IMR-90 (cell line): Measurements from ENCODE around the gene ZMIZ2. TPM values are rescaled to one million over a fixed set of nuclear protein-coding genes. Genes with fewer than 3 reads are reported as not detected.

Source experiments
- ATAC-seq: fragments of 200-7000 bp; cut with Tn5 transposase; 2 replicates; pipeline ENCODE4 v1.9.1; 2020; ENCODE audit warnings: low read depth, mild to moderate bottlenecking, moderate library complexity
- BruUV-seq: library from RNA; stranded (reverse); fragments of 400-500 nt; replicated peaks from 2 replicates; lab custom pipeline; 2021; lab: Mats Ljungman, UMichigan
- CTCF ChIA-PET: fragments of 300-600 bp; formaldehyde crosslinking; extraction: SDS; loops from one replicate; lab custom pipeline; 2021; ENCODE audit warnings: antibody characterized with exemption; lab: Yijun Ruan, JAX
- POLR2A ChIA-PET: fragments of 300-600 bp; sonication (Branson Sonifier 250); formaldehyde crosslinking; loops from one replicate; lab custom pipeline; 2022; ENCODE audit warnings: antibody characterized with exemption; ENCODE audit not compliant: unreplicated experiment; lab: Charles Lee
- DNase-seq: peaks from one replicate; pipeline ENCODE4 v3.0.0; 2013
- H2AFZ ChIP-seq: replicated peaks from 2 replicates; pipeline ENCODE3; 2013; ENCODE audit warnings: low read length, mild to moderate bottlenecking; ENCODE audit not compliant: poor library complexity
- H2AK5ac ChIP-seq: 2 replicates; pipeline ENCODE4 v1.6.1; 2013; ENCODE audit warnings: low read depth, low read length, inconsistent platforms
- H2AK9ac ChIP-seq: replicated peaks from 2 replicates; pipeline ENCODE3; 2013; ENCODE audit warnings: mild to moderate bottlenecking, low read depth, low read length, moderate library complexity; ENCODE audit not compliant: poor library complexity
- H2BK120ac ChIP-seq: 2 replicates; pipeline ENCODE4 v1.6.1; 2013; ENCODE audit warnings: low read depth, low read length, inconsistent platforms
- H2BK15ac ChIP-seq: 3 replicates; pipeline ENCODE4 v1.6.1; 2013; ENCODE audit warnings: low read depth, low read length, inconsistent platforms
- H2BK20ac ChIP-seq: 2 replicates; pipeline ENCODE4 v1.6.1; 2013; ENCODE audit warnings: low read depth, mild to moderate bottlenecking, inconsistent platforms, low read length, moderate library complexity
- H2BK5ac ChIP-seq: 2 replicates; pipeline ENCODE4 v1.6.1; 2013; ENCODE audit warnings: mild to moderate bottlenecking, low read depth, low read length, inconsistent platforms; ENCODE audit not compliant: poor library complexity, severe bottlenecking
- H3K14ac ChIP-seq: replicated peaks from 2 replicates; pipeline ENCODE4 v1.6.1; 2013; ENCODE audit warnings: low read depth, low read length, inconsistent platforms
- H3K18ac ChIP-seq: 2 replicates; pipeline ENCODE4 v1.6.1; 2013; ENCODE audit warnings: low read depth, low read length, control low read depth
- H3K23ac ChIP-seq: 2 replicates; pipeline ENCODE4 v1.6.1; 2013; ENCODE audit warnings: low read depth, low read length, inconsistent platforms
- H3K27ac ChIP-seq: 2 replicates; pipeline ENCODE4 v1.5.1; 2013; ENCODE audit warnings: mild to moderate bottlenecking, control low read depth, low read length; ENCODE audit not compliant: insufficient read depth
- H3K27me3 ChIP-seq: 2 replicates; pipeline ENCODE4 v1.6.1; 2013; ENCODE audit warnings: low read length; ENCODE audit not compliant: control insufficient read depth, insufficient read depth
- H3K36me3 ChIP-seq: 2 replicates; pipeline ENCODE4 v1.6.1; 2013; ENCODE audit warnings: low read length, mixed read lengths; ENCODE audit not compliant: control insufficient read depth, insufficient read depth
- H3K4ac ChIP-seq: 2 replicates; pipeline ENCODE4 v1.6.1; 2013; ENCODE audit warnings: low read depth, low read length, inconsistent platforms
- H3K4me1 ChIP-seq: 2 replicates; pipeline ENCODE4 v1.6.1; 2013; ENCODE audit warnings: low read length, mixed read lengths; ENCODE audit not compliant: control insufficient read depth, insufficient read depth
- H3K4me2 ChIP-seq: 2 replicates; pipeline ENCODE4 v1.6.1; 2013; ENCODE audit warnings: low read depth, mild to moderate bottlenecking, control low read depth, low read length, moderate library complexity
- H3K4me3 ChIP-seq: 2 replicates; pipeline ENCODE4 v1.5.1; 2013; ENCODE audit warnings: low read depth, mild to moderate bottlenecking, control low read depth, low read length, moderate library complexity; ENCODE audit not compliant: insufficient read depth
- H3K56ac ChIP-seq: 2 replicates; pipeline ENCODE4 v1.6.1; 2013; ENCODE audit warnings: low read length, inconsistent platforms; ENCODE audit not compliant: insufficient read depth; ENCODE audit errors: extremely low read depth
- H3K79me1 ChIP-seq, 2 experiments: 2 replicates each; pipeline ENCODE4 v1.6.1; 2013; ENCODE audit warnings: low read length in 2 of 2, inconsistent platforms in 1 of 2, low read depth in 1 of 2
- H3K9ac ChIP-seq: 2 replicates; pipeline ENCODE4 v1.6.1; 2013; ENCODE audit warnings: low read depth, low read length, control low read depth
- H3K9me1 ChIP-seq: 2 replicates; pipeline ENCODE4 v1.6.1; 2013; ENCODE audit warnings: low read length, inconsistent platforms; ENCODE audit not compliant: insufficient read depth
- H3K9me3 ChIP-seq: 2 replicates; pipeline ENCODE4 v1.6.1; 2013; ENCODE audit warnings: low read length; ENCODE audit not compliant: control insufficient read depth, insufficient read depth
- H4K20me1 ChIP-seq: 2 replicates; pipeline ENCODE4 v1.6.1; 2013; ENCODE audit warnings: low read length, inconsistent platforms; ENCODE audit not compliant: insufficient read depth
- H4K5ac ChIP-seq: 2 replicates; pipeline ENCODE4 v1.6.1; 2013; ENCODE audit warnings: mild to moderate bottlenecking, low read depth, low read length, control low read depth
- H4K8ac ChIP-seq, 2 experiments: 2 replicates each; pipeline ENCODE4 v1.6.1; 2013; ENCODE audit warnings: low read depth in 2 of 2, low read length in 2 of 2, control low read depth in 1 of 2, inconsistent platforms in 1 of 2
- H4K91ac ChIP-seq: 2 replicates; pipeline ENCODE4 v1.6.1; 2013; ENCODE audit warnings: low read depth, low read length, inconsistent platforms; ENCODE audit not compliant: insufficient read depth
- RFX5 ChIP-seq: IDR thresholded peaks from 2 replicates; pipeline ENCODE4 v1.8.0; 2012; ENCODE audit warnings: low read depth, mild to moderate bottlenecking, low read length, moderate library complexity
- WGBS, 2 experiments: methylation state at CpG; one replicate each; pipeline versions ENCODE4 v1.1.5 to v1.1.7; 2013; ENCODE audit warnings: missing lambda C conversion rate in 2 of 2; ENCODE audit not compliant: insufficient read length in 1 of 2; ENCODE audit errors: extremely low coverage in 2 of 2; 5-methylcytosine and 5-hydroxymethylcytosine counted together
- dilution Hi-C: fragments of 300-500 bp; cut with HindIII; formaldehyde crosslinking; loops from one replicate; pipeline ENCODE4 v1.14.3; 2018; ENCODE audit warnings: low sequenced_read_pairs; ENCODE audit not compliant: unreplicated experiment
- in situ Hi-C: fragments of 300-500 bp; cut with MboI; formaldehyde crosslinking; loops from 3 replicates; pipeline ENCODE4 v1.14.3; 2019; ENCODE audit warnings: low sequenced_read_pairs, inconsistent platforms, mixed read lengths
- intact Hi-C: fragments of 100-400 bp; cut with micrococcal nuclease; formaldehyde crosslinking; loops from 2 replicates; pipeline ENCODE4 v1.10.0; 2022
- polyA plus RNA-seq, 3 experiments: library from polyadenylated mRNA; depleted of rRNA; stranded (reverse); fragments of >200 nt; gene quantifications; 2 replicates each; pipeline ENCODE4 v1.2.3, GENCODE V29; 2012; ENCODE audit warnings: low replicate concordance in 1 of 3
- total RNA-seq: library from RNA; depleted of rRNA; stranded (reverse); fragments of >200 nt; gene quantifications from 2 replicates; pipeline ENCODE4 v1.2.3, GENCODE V29; 2012

The ZMIZ2 gene
- total and polyA plus RNA-seq, 2 of the 4 experiments (the other 2 are of a cell fraction) = 3.0 to 24.0 TPM

GRCh38 chr7:44749992-44750391 lies 1.3 kb downstream of the ZMIZ2 start:
- peaks cover 20% of the 10 kb centered on the region for H3K9me1 ChIP-seq
- peaks cover 23 to 59% of the 10 kb centered on the region in 2 experiments for H3K79me1 ChIP-seq
- no peak overlapping the region for H4K91ac ChIP-seq
- peak overlapping the region; percentile 74; the same call in 1 of the 2 replicates for H3K14ac ChIP-seq
- no peaks in the 10 kb centered on the region for H3K9me3 ChIP-seq
- WGBS, 2 experiments = no CpG with 5 or more reads among the region's 2 CpGs
- H2BK120ac ChIP-seq = no peak overlapping the region
- no peak overlapping the region for H3K18ac ChIP-seq
- CTCF ChIA-PET = interaction anchor here (0.6 kb wide), 1 partner anchor 11 kb away, joined by 4 read pairs; no protein-coding TSS in a partner anchor
- H3K4ac ChIP-seq = no peak overlapping the region
- H3K56ac ChIP-seq = no peak overlapping the region
- no peak overlapping the region for H3K27ac ChIP-seq
- POLR2A ChIA-PET = interaction anchor here (0.7 kb wide), 1 partner anchor 47 kb away, joined by 4 read pairs; no protein-coding TSS in a partner anchor
- peak overlapping the region; percentile 99; the same call in 1 of the 2 replicates for H3K4me3 ChIP-seq
- no peak overlapping the region for H2BK20ac ChIP-seq
- peak overlapping the region; percentile 91 for H2AK9ac ChIP-seq
- H3K9ac ChIP-seq = 0 out of 2 replicates have a peak overlapping the region, but pooled peaks have one; percentile 84
- peak overlapping the region; percentile 81 for H3K23ac ChIP-seq
- peaks cover 2% of the 10 kb centered on the region; the same call in 1 of the 2 replicates for H3K36me3 ChIP-seq
- no peak overlapping the region for H2BK5ac ChIP-seq
- H4K5ac ChIP-seq = no peak overlapping the region
- dilution Hi-C loops = no loop called here
- H3K4me1 ChIP-seq = peaks cover 20% of the 10 kb centered on the region
- H4K20me1 ChIP-seq = peaks cover 40% of the 10 kb centered on the region
- H2BK15ac ChIP-seq = no peak overlapping the region
- H2AFZ ChIP-seq = no peak overlapping the region
- peak overlapping the region; percentile 98 for H3K4me2 ChIP-seq
- no TSS peak for BruUV-seq
- H3K27me3 ChIP-seq = no peaks in the 10 kb centered on the region
- ATAC-seq = no peak
- peak overlapping the region; percentile 37 for H2AK5ac ChIP-seq
- in situ Hi-C loops = no loop called here
- no peak overlapping the region for H4K8ac ChIP-seq
- intact Hi-C loops = loop anchor here (1.0 to 5.0 kb wide), 3 partner anchors 97 to 163 kb away; partner anchors contain the start of gene OGDH
- DNase-seq = no peak
- no peak for TF ChIP-seq RFX5
